ENCODE results near the gene TCAF1.

DNA sequence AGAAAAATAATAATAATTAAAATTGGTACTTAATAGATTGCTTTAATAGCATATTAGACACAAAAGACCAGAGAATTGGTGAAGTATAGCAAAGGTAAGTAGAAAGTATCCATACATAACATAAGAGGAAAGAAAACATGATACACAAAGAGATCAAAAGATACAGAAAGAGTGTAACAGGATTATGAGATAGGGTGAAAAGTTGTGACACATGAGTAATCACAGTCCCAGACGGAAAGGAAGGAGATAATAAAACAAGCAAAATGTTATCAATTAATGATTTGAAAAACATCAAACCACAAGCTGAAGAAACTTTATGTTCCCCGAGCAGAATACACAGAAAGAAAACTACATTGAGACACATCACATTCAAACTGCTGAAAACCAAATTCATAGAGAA lies 10.5 kb downstream of the TCAF1 start:
- TF ChIP-seq, protein P1, sequence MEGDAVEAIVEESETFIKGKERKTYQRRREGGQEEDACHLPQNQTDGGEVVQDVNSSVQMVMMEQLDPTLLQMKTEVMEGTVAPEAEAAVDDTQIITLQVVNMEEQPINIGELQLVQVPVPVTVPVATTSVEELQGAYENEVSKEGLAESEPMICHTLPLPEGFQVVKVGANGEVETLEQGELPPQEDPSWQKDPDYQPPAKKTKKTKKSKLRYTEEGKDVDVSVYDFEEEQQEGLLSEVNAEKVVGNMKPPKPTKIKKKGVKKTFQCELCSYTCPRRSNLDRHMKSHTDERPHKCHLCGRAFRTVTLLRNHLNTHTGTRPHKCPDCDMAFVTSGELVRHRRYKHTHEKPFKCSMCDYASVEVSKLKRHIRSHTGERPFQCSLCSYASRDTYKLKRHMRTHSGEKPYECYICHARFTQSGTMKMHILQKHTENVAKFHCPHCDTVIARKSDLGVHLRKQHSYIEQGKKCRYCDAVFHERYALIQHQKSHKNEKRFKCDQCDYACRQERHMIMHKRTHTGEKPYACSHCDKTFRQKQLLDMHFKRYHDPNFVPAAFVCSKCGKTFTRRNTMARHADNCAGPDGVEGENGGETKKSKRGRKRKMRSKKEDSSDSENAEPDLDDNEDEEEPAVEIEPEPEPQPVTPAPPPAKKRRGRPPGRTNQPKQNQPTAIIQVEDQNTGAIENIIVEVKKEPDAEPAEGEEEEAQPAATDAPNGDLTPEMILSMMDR (IDR thresholded peaks at IDR 0.05) = no peak
- no peak for TF ChIP-seq POLR2A (IDR thresholded peaks at IDR 0.05; ENCODE audit: low read depth)

All from esophagus muscularis mucosa (tissue), 3 donors.